DMS53 (cell line): Measurements from ENCODE around the gene SPINK8.
"Not testable (repeated sequence)": the region's sequence is repeated elsewhere in the genome, so short reads cannot be mapped to it uniquely, and the experiment has no call there.

Experiments used
- DNase-seq: peaks from one replicate; lab custom pipeline; 2025; lab: John Stamatoyannopoulos, UW

Gene SPINK8

GRCh38 chr3:48333346-48334245 lies at the start of gene SPINK8:
Gene SPINK8, minus strand, starts transcription at chr3:48333661. Its CDS starts 5,320 bp downstream, at chr3:48328341.
- DNase-seq, result not testable (repeated sequence)

GRCh38 chr3:48372862-48373435 lies 39.5 kb upstream of the SPINK8 start:
- no peak for DNase-seq

- DNase-seq, result no peak
Measured at GRCh38 chr3:48372377-48372770, 38.9 kb upstream of the SPINK8 start.

- no peak for DNase-seq
Measured at GRCh38 chr3:48371651-48372376, 38.4 kb upstream of the SPINK8 start, which contains the start of gene FBXW12. Gene FBXW12, plus strand, starts transcription at chr3:48372219. Its CDS starts 549 bp downstream, at chr3:48372768.

- DNase-seq, result no peak
Measured at GRCh38 chr3:48370333-48370713, 36.9 kb upstream of the SPINK8 start.

- DNase-seq, result no peak
Measured at GRCh38 chr3:48369693-48370332, 36.4 kb upstream of the SPINK8 start.

- DNase-seq, result peak; percentile 2
Measured at GRCh38 chr3:48367201-48367600, 33.7 kb upstream of the SPINK8 start.

GRCh38 chr3:48364840-48365239 lies 31.4 kb upstream of the SPINK8 start:
- DNase-seq, result no peak

GRCh38 chr3:48361928-48362327 lies 28.5 kb upstream of the SPINK8 start:
- DNase-seq, result no peak

GRCh38 chr3:48356419-48356818 lies 23.0 kb upstream of the SPINK8 start:
- DNase-seq, result no peak

- DNase-seq, result no peak
Measured at GRCh38 chr3:48353987-48354386, 20.5 kb upstream of the SPINK8 start.

- no peak for DNase-seq
Measured at GRCh38 chr3:48352546-48352945, 19.1 kb upstream of the SPINK8 start.

- no peak for DNase-seq
Measured at GRCh38 chr3:48347500-48347899, 14.0 kb upstream of the SPINK8 start.

GRCh38 chr3:48345946-48346572 lies 12.6 kb upstream of the SPINK8 start:
- no peak for DNase-seq

GRCh38 chr3:48344867-48345507 lies 11.5 kb upstream of the SPINK8 start:
- DNase-seq, result no peak

- no peak for DNase-seq
Measured at GRCh38 chr3:48343432-48343831, 10.0 kb upstream of the SPINK8 start.

GRCh38 chr3:48338635-48339034 lies 5.2 kb upstream of the SPINK8 start:
- no peak for DNase-seq

- not testable (repeated sequence) for DNase-seq
Measured at GRCh38 chr3:48337536-48337935, 4.1 kb upstream of the SPINK8 start.

- not testable (repeated sequence) for DNase-seq
Measured at GRCh38 chr3:48335286-48335685, 1.8 kb upstream of the SPINK8 start.

- no peak for DNase-seq
Measured at GRCh38 chr3:48334605-48335004, 1.1 kb upstream of the SPINK8 start.
